ENCODE data around the gene UBE2Q2.

UBE2Q2 gene

DNA sequence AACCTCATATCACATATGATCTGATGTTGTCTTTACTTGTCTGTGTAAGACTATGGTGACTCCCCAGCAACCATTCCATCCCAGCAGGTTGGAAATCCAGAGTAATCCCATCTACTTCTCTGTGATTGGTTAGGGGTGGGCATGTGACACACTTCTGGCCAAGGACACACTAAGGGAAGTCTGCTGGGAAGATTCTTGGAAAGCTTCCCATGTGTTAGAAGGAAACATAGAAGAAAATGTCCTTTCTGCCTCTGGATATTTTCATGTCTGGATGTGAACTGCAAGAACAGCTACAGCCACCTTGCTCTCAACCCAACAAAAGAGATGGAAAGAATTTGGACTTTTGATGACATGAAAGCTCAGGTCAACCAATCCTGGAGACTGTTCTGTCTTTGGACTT, 2.6 kb upstream of the UBE2Q2 start:
- DNase-seq (ENCODE audit: extremely low spot score) = peak; percentile 40
- ChIA-PET CTCF (interaction anchor here (0.6 to 1.6 kb wide), 3 partner anchors 12 to 473 kb away, joined by 3 to 5 read pairs (median 5); no protein-coding TSS in a partner anchor), POLR2A (interaction anchor here (0.7 to 1.2 kb wide), 3 partner anchors 9 to 27 kb away, joined by 3 to 4 read pairs (median 3); no protein-coding TSS in a partner anchor)
- TF ChIP-seq BHLHE40 (IDR thresholded peaks at IDR 0.05; ENCODE audit: borderline replicate concordance) = no peak
- TF ChIP-seq FOXA1 (IDR thresholded peaks at IDR 0.05) = no peak
- no peak for TF ChIP-seq CTBP1 (IDR thresholded peaks at IDR 0.05; ENCODE audit: borderline replicate concordance)
- TF ChIP-seq LEF1 (IDR thresholded peaks at IDR 0.05; ENCODE audit: borderline replicate concordance) = no peak
- TF ChIP-seq FOXK2 (IDR thresholded peaks at IDR 0.05) = no peak
- no peak for TF ChIP-seq HDGF (IDR thresholded peaks at IDR 0.05; ENCODE audit: borderline replicate concordance)
- TF ChIP-seq ARNT (IDR thresholded peaks at IDR 0.05) = no peak
- TF ChIP-seq ELF4 (IDR thresholded peaks at IDR 0.05) = no peak
- no peak for TF ChIP-seq PKNOX1 (IDR thresholded peaks at IDR 0.05)
- no peak for TF ChIP-seq TARDBP (IDR thresholded peaks at IDR 0.05)
- no peak for TF ChIP-seq ZNF384 (IDR thresholded peaks at IDR 0.05)
- no peak for TF ChIP-seq SUZ12 (IDR thresholded peaks at IDR 0.05)
- no peak for TF ChIP-seq SP1 (IDR thresholded peaks at IDR 0.05)
- TF ChIP-seq L3MBTL2 (conservative IDR thresholded peaks at IDR 0.05) = no peak

GRCh38 chr15:75841626-75842025, 1.6 kb upstream of the UBE2Q2 start:
- CTCF ChIA-PET = interaction anchor here (1.1 to 1.6 kb wide), 5 partner anchors 10 to 32 kb away, joined by 3 to 5 read pairs (median 5); no protein-coding TSS in a partner anchor
- POLR2A ChIA-PET = interaction anchor here (0.8 to 1.8 kb wide), 5 partner anchors 9 to 194 kb away, joined by 3 to 10 read pairs (median 6); partner anchors contain the start of gene SNX33

DNA sequence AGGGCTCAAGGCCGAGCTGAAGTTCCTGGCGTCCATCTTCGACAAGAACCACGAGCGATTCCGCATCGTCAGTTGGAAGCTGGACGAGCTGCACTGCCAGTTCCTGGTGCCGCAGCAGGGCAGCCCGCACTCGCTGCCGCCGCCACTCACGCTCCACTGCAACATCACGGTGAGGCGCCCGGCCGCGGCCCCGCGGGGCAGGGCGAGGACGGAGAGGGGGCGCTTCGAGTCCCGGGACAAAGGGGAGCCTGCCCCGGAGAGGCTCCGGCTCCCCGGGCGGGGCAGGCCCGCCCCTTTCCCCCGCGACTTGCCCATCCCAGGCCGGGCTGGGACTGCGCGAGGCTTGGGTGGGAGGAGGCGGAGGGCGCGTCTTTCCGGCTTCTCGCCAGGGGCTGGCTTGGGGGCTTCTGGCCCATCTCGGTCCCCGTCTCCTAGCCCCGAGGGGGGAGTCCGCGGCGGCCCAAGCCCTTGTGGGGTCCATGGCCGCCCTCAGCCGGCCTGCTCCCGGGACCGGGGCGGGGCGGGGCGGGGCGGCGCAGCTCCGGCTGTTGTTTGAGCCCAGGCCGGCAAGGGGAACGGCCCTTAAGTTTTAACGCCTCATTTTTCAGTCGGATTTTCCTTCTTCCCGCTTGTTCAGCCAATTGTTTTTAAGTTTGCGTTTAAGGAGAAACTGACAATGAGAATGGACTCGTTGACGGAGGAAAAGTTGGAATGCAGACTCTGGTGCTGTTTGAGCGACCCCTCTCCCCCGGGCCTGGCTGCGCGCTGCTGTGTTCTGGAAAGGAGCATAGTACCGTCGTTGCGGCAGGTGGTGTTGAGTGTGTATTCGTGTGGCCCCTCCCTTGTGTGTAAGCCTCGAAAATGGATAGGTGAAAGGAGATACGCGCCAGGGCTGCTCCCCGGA, 683 bp downstream of the UBE2Q2 start:
- no peak for TF ChIP-seq HDGF (IDR thresholded peaks at IDR 0.05; ENCODE audit: borderline replicate concordance)
- TF ChIP-seq ARNT (IDR thresholded peaks at IDR 0.05) = no peak
- no peak; the same call in 1 of the 2 replicates for TF ChIP-seq FOXM1 (IDR thresholded peaks at IDR 0.05; ENCODE audit: borderline replicate concordance)
- TF ChIP-seq L3MBTL2 (conservative IDR thresholded peaks at IDR 0.05) = peak; percentile 73
- no peak for TF ChIP-seq ZNF384 (IDR thresholded peaks at IDR 0.05)
- peak; percentile 59 for DNase-seq (ENCODE audit: extremely low spot score)
- ChIA-PET POLR2A (interaction anchor here (0.8 to 2.3 kb wide), 13 partner anchors 10 to 84 kb away, joined by 3 to 10 read pairs (median 6); no protein-coding TSS in a partner anchor), CTCF (no interaction called here)

More at GRCh38 chr15:75841626-75842025, 1.6 kb upstream of the UBE2Q2 start:
- DNase-seq (ENCODE audit: extremely low spot score) = no peak
- no peak for TF ChIP-seq FOXA1 (IDR thresholded peaks at IDR 0.05)
- TF ChIP-seq SUZ12 (IDR thresholded peaks at IDR 0.05) = no peak
- TF ChIP-seq BHLHE40 (IDR thresholded peaks at IDR 0.05; ENCODE audit: borderline replicate concordance) = no peak
- no peak for TF ChIP-seq TARDBP (IDR thresholded peaks at IDR 0.05)
- no peak for TF ChIP-seq ELF4 (IDR thresholded peaks at IDR 0.05)
- TF ChIP-seq CTBP1 (IDR thresholded peaks at IDR 0.05; ENCODE audit: borderline replicate concordance) = no peak
- no peak for TF ChIP-seq HDGF (IDR thresholded peaks at IDR 0.05; ENCODE audit: borderline replicate concordance)
- no peak for TF ChIP-seq ZNF384 (IDR thresholded peaks at IDR 0.05)
- no peak for TF ChIP-seq NFRKB (IDR thresholded peaks at IDR 0.05)
- TF ChIP-seq SP1 (IDR thresholded peaks at IDR 0.05) = no peak
- no peak for TF ChIP-seq PKNOX1 (IDR thresholded peaks at IDR 0.05)
- TF ChIP-seq LEF1 (IDR thresholded peaks at IDR 0.05; ENCODE audit: borderline replicate concordance) = no peak
- TF ChIP-seq FOXM1 (IDR thresholded peaks at IDR 0.05; ENCODE audit: borderline replicate concordance) = no peak

GRCh38 chr15:75844629-75845335, 1.5 kb downstream of the UBE2Q2 start:
- no peak for TF ChIP-seq PKNOX1 (IDR thresholded peaks at IDR 0.05)
- no peak for TF ChIP-seq NFRKB (IDR thresholded peaks at IDR 0.05)
- no peak for TF ChIP-seq SUZ12 (IDR thresholded peaks at IDR 0.05)
- TF ChIP-seq TARDBP (IDR thresholded peaks at IDR 0.05) = no peak
- TF ChIP-seq FOXK2 (IDR thresholded peaks at IDR 0.05) = no peak
- TF ChIP-seq FOXA1 (IDR thresholded peaks at IDR 0.05) = no peak
- no peak for TF ChIP-seq FOXM1 (IDR thresholded peaks at IDR 0.05; ENCODE audit: borderline replicate concordance)
- no peak for TF ChIP-seq ARNT (IDR thresholded peaks at IDR 0.05)
- no peak for TF ChIP-seq BHLHE40 (IDR thresholded peaks at IDR 0.05; ENCODE audit: borderline replicate concordance)
- no peak; the same call in 1 of the 2 replicates for TF ChIP-seq L3MBTL2 (conservative IDR thresholded peaks at IDR 0.05)
- TF ChIP-seq HDGF (IDR thresholded peaks at IDR 0.05; ENCODE audit: borderline replicate concordance) = no peak
- TF ChIP-seq CTBP1 (IDR thresholded peaks at IDR 0.05; ENCODE audit: borderline replicate concordance) = no peak
- TF ChIP-seq LEF1 (IDR thresholded peaks at IDR 0.05; ENCODE audit: borderline replicate concordance) = no peak
- TF ChIP-seq SP1 (IDR thresholded peaks at IDR 0.05) = no peak
- ChIA-PET POLR2A (interaction anchor here (1.2 to 2.3 kb wide), 3 partner anchors 9 to 60 kb away, joined by 3 to 10 read pairs (median 4); no protein-coding TSS in a partner anchor), CTCF (no interaction called here)
- DNase-seq (ENCODE audit: extremely low spot score) = no peak

DNA sequence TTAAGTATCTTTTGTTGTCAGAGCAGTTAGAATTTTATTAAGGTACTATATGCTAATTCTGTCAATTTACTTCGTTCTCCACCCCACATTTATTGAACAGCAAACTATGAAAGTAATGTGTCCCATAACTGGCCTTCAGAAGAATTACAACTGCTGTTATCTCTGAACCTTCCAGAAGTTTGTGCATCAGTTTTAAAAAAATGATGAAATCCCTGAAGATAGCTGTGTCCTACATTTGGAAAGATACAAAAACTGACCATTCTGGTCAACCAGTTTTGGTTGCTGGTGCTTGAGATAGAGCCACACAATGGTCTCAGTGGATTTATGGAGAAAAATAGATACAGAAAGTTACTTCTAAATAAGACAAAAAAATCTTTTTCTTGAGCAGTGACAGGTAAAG, 5.9 kb downstream of the UBE2Q2 start:
- DNase-seq (ENCODE audit: extremely low spot score) = no peak
- no peak for TF ChIP-seq PKNOX1 (IDR thresholded peaks at IDR 0.05)
- no peak for TF ChIP-seq FOXA1 (IDR thresholded peaks at IDR 0.05)
- TF ChIP-seq TARDBP (IDR thresholded peaks at IDR 0.05) = no peak
- no peak for TF ChIP-seq HDGF (IDR thresholded peaks at IDR 0.05; ENCODE audit: borderline replicate concordance)
- no peak for TF ChIP-seq SP1 (IDR thresholded peaks at IDR 0.05)
- TF ChIP-seq ZNF384 (IDR thresholded peaks at IDR 0.05) = no peak
- no peak for TF ChIP-seq FOXK2 (IDR thresholded peaks at IDR 0.05)
- CTCF ChIA-PET = no interaction called here
- POLR2A ChIA-PET = no interaction called here
